GM23248 (cell line): Measurements from ENCODE around the gene STEAP3. TPM values are rescaled to one million over a fixed set of nuclear protein-coding genes. Genes with fewer than 3 reads are reported as not detected.

ENCODE experiments used
- DNase-seq: peaks from one replicate; pipeline ENCODE4 v3.0.0-alpha.2; 2015
- H2AFZ ChIP-seq: fragments of 200-600 bp; sonication (generic); 2 replicates; pipeline ENCODE4 v1.6.1; 2016; ENCODE audit warnings: antibody characterized with exemption
- H3F3A ChIP-seq: fragments of 200-600 bp; sonication (generic); 2 replicates; pipeline ENCODE4 v1.6.1; 2016; ENCODE audit warnings: mild to moderate bottlenecking, antibody characterized with exemption, mixed run types; ENCODE audit not compliant: insufficient read depth
- H3K27ac ChIP-seq: fragments of 200-600 bp; sonication (generic); 2 replicates; pipeline ENCODE4 v1.5.1; 2016; ENCODE audit warnings: mild to moderate bottlenecking
- H3K27me3 ChIP-seq: fragments of 200-600 bp; sonication (generic); replicated peaks from 2 replicates; pipeline ENCODE4 v1.6.1; 2016; ENCODE audit warnings: mild to moderate bottlenecking; ENCODE audit not compliant: insufficient read depth
- H3K36me3 ChIP-seq: fragments of 200-600 bp; sonication (generic); 2 replicates; pipeline ENCODE4 v1.6.1; 2016; ENCODE audit warnings: low read depth, mild to moderate bottlenecking
- H3K4me1 ChIP-seq: fragments of 200-600 bp; sonication (generic); 2 replicates; pipeline ENCODE4 v1.6.1; 2016; ENCODE audit warnings: mild to moderate bottlenecking; ENCODE audit not compliant: insufficient read depth
- H3K4me2 ChIP-seq: fragments of 200-600 bp; sonication (generic); one replicate; pipeline ENCODE4 v1.6.1; 2016; ENCODE audit warnings: mild to moderate bottlenecking; ENCODE audit not compliant: unreplicated experiment
- H3K4me3 ChIP-seq: fragments of 200-600 bp; sonication (generic); 2 replicates; pipeline ENCODE4 v1.5.1; 2016; ENCODE audit warnings: mild to moderate bottlenecking
- H3K79me2 ChIP-seq: fragments of 200-600 bp; sonication (generic); 2 replicates; pipeline ENCODE4 v1.6.1; 2016; ENCODE audit warnings: mild to moderate bottlenecking; ENCODE audit not compliant: insufficient read depth
- H3K9ac ChIP-seq: fragments of 200-600 bp; sonication (generic); 2 replicates; pipeline ENCODE4 v1.6.1; 2016; ENCODE audit warnings: mild to moderate bottlenecking
- H3K9me2 ChIP-seq: fragments of 200-600 bp; sonication (generic); 2 replicates; pipeline ENCODE4 v1.6.1; 2016; ENCODE audit warnings: mixed run types, mild to moderate bottlenecking, moderate library complexity; ENCODE audit not compliant: insufficient read depth
- H3K9me3 ChIP-seq: fragments of 200-600 bp; sonication (generic); one replicate; pipeline ENCODE4 v1.6.1; 2017; ENCODE audit warnings: low read depth
- H4K20me1 ChIP-seq: fragments of 200-600 bp; sonication (generic); 2 replicates; pipeline ENCODE4 v1.6.0; 2016; ENCODE audit not compliant: insufficient read depth
- EZH2 ChIP-seq: fragments of 200-600 bp; sonication (generic); IDR thresholded peaks from 2 replicates; pipeline ENCODE4 v1.6.1; 2018; ENCODE audit warnings: antibody characterized with exemption, mild to moderate bottlenecking; ENCODE audit not compliant: insufficient read depth, poor library complexity, severe bottlenecking
- EZH2phosphoT487 ChIP-seq: fragments of 200-600 bp; sonication (generic); IDR thresholded peaks from 2 replicates; pipeline ENCODE4 v1.6.1; 2018; ENCODE audit warnings: antibody characterized with exemption, moderate library complexity, mild to moderate bottlenecking, low read depth; ENCODE audit not compliant: insufficient read depth
- WGBS, 2 experiments: methylation state at CpG; one replicate each; pipeline ENCODE4 v1.1.6; 2015 to 2017; ENCODE audit warnings: low lambda C conversion rate in 2 of 2, low coverage in 1 of 2; ENCODE audit errors: missing lambda C conversion rate in 2 of 2; 5-methylcytosine and 5-hydroxymethylcytosine counted together
- in situ Hi-C: fragments of 300-500 bp; cut with MboI; formaldehyde crosslinking; loops from 2 replicates; pipeline ENCODE4 v1.15.0; 2020
- polyA plus RNA-seq: library from polyadenylated mRNA; unstranded; fragments of >200 nt; fragmentation: Nextera tagmentation; extraction: Ambion mirVana; gene quantifications from 2 replicates; pipeline ENCODE4 v1.2.1, GENCODE V29; 2016
- total RNA-seq: library from RNA; depleted of rRNA; stranded (reverse); fragments of >200 nt; shearing (Covaris generic); gene quantifications from 2 replicates; pipeline ENCODE4 v1.2.3, GENCODE V29; 2014

The STEAP3 gene
- total and polyA plus RNA-seq, 2 experiments from 2014 or later: 29.5 to 31.3 TPM

- H2AFZ ChIP-seq: peak overlapping the region; percentile 91
- H3F3A ChIP-seq: no peaks in the 10 kb centered on the region
- H3K9ac ChIP-seq: peak overlapping the region; percentile 75; the same call in 1 of the 2 replicates
- H3K4me1 ChIP-seq: no peaks in the 10 kb centered on the region
- no peaks in the 10 kb centered on the region for H3K9me2 ChIP-seq
- H3K9me3 ChIP-seq: no peaks in the 10 kb centered on the region
- H3K27ac ChIP-seq: no peak overlapping the region
- H3K79me2 ChIP-seq: 0 out of 2 replicates have a peak, but pooled peaks cover 8% of the 10 kb centered on the region
- no peaks in the 10 kb centered on the region for H3K27me3 ChIP-seq
- H4K20me1 ChIP-seq: no peaks in the 10 kb centered on the region
- H3K4me3 ChIP-seq: peak overlapping the region; percentile 82
- in situ Hi-C loops: no loop called here
- H3K36me3 ChIP-seq: no peaks in the 10 kb centered on the region
- H3K4me2 ChIP-seq: peak overlapping the region; percentile 84
- no peak for DNase-seq
- no peak for TF ChIP-seq EZH2
- TF ChIP-seq EZH2phosphoT487: no peak
- WGBS, 2 experiments: 70 to 72% methylated on average over 22 of the region's 22 CpGs
Measured at GRCh38 chr2:119222863-119223520, 642 bp upstream of the STEAP3 start.

DNA sequence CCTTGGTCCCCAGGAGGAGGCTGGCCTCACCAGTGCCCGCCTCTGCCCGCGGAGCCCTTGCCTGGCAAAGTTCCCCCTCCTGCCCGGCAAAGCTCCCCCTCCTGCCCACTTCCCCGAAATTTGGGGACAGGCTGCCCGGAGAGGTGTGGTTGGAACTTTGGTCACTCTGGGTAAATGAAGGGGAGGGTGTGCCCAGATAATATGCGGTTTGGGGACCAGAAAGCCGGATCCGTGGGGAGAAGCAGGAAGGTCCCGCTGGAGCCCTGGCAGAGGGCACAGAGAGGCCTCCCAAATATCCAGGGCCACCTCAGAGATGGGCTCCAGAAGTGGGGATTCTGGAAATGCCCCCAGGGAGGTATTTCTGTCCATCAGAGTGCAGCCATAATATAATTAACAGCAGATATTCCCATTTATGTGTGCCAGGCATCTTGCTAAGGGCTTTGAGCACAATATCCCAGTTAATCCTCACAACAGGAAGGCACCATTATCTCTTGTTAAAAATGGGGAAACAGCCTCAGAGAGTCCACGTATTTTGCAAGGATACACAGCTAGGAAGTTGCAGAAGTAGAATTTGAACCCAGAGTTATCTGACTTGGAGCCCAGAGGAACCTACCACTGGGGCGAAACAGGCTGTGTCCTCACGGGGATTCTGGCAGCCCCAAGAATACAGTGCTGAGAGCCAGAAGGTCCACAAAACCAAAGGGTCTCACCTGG lies 914 bp downstream of the STEAP3 start:
- 15 to 17% methylated on average over 13 of the region's 13 CpGs for WGBS, 2 experiments
- TF ChIP-seq EZH2 (no peak), EZH2phosphoT487 (no peak)
- H2AFZ ChIP-seq: peak overlapping the region; percentile 91
- no peaks in the 10 kb centered on the region for H3K36me3 ChIP-seq
- H3K4me2 ChIP-seq: peak overlapping the region; percentile 84
- H3K9ac ChIP-seq: peak overlapping the region; percentile 75
- H3F3A ChIP-seq: no peaks in the 10 kb centered on the region
- no peak for DNase-seq
- no peaks in the 10 kb centered on the region for H4K20me1 ChIP-seq
- H3K9me3 ChIP-seq: no peaks in the 10 kb centered on the region
- H3K27me3 ChIP-seq: no peaks in the 10 kb centered on the region
- H3K4me1 ChIP-seq: no peaks in the 10 kb centered on the region
- no peaks in the 10 kb centered on the region for H3K9me2 ChIP-seq
- no peak overlapping the region for H3K27ac ChIP-seq
- H3K4me3 ChIP-seq: peak overlapping the region; percentile 82
- H3K79me2 ChIP-seq: 0 out of 2 replicates have a peak, but pooled peaks cover 8% of the 10 kb centered on the region
- in situ Hi-C loops: no loop called here

DNA sequence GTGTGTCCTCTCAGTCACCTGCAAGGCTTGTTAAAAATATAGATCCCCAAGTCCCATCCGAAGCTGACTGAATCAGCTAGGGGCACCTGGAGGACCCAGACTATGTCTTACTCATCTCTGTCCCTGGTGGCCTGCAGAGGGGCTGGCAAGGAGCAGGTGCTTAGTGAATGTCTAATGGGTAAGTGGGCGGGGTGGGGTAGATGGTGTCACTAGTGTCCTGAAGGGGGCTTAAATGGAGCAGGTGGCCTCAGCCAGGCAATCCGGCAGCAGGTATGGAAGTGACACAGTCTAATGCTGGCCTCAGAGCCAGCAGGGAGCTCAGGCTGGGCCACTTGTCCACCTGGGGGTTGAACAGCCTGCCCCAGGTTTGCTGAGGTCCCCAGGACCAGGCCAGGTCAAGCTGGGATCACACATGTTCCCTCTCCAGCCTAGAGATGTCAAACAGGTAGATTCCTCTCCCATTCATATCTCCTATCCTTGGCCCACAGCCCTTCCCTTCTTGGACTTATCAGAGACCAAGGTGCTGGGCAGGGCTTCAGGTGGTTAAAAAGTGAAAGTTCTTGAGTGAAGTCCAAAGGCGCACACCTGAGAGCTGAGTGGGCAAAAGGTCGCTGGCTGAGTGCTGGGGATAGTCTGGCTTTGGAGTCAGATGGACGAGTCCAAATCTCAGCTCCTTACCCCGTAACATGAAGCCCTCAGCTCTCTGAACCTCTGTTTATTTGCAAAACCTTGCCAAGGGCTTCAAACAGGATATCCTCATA lies 1.7 kb downstream of the STEAP3 start:
- no peak for DNase-seq
- no peaks in the 10 kb centered on the region; the same call in 1 of the 2 replicates for H3K4me1 ChIP-seq
- WGBS, 2 experiments: 88 to 93% methylated on average over 7 of the region's 7 CpGs
- in situ Hi-C loops: no loop called here
- 0 out of 2 replicates have a peak overlapping the region, but pooled peaks have one; percentile 82 for H3K4me3 ChIP-seq
- no peak overlapping the region for H3K27ac ChIP-seq
- H3F3A ChIP-seq: peaks cover 5% of the 10 kb centered on the region
- TF ChIP-seq EZH2phosphoT487 (no peak), EZH2 (no peak)
- no peaks in the 10 kb centered on the region for H3K36me3 ChIP-seq
- H3K9ac ChIP-seq: no peak overlapping the region
- 0 out of 2 replicates have a peak, but pooled peaks cover 8% of the 10 kb centered on the region for H3K79me2 ChIP-seq
- no peak overlapping the region for H2AFZ ChIP-seq
- H3K9me3 ChIP-seq: no peaks in the 10 kb centered on the region
- no peak overlapping the region for H3K4me2 ChIP-seq
- H3K27me3 ChIP-seq: no peaks in the 10 kb centered on the region
- H3K9me2 ChIP-seq: no peaks in the 10 kb centered on the region
- no peaks in the 10 kb centered on the region for H4K20me1 ChIP-seq

GRCh38 chr2:119225926-119226325 lies 2.3 kb downstream of the STEAP3 start:
- Histone ChIP-seq H3K4me3 (no peak overlapping the region), H3K79me2 (0 out of 2 replicates have a peak, but pooled peaks cover 8% of the 10 kb centered on the region), H3K4me1 (peaks cover 3% of the 10 kb centered on the region), H4K20me1 (no peaks in the 10 kb centered on the region), H3K4me2 (no peak overlapping the region), H3K36me3 (no peaks in the 10 kb centered on the region), H3K27ac (no peak overlapping the region), H3K9me3 (no peaks in the 10 kb centered on the region), H3F3A (peaks cover 11% of the 10 kb centered on the region), H2AFZ (no peak overlapping the region), H3K9me2 (no peaks in the 10 kb centered on the region), H3K9ac (no peak overlapping the region), H3K27me3 (no peaks in the 10 kb centered on the region)
- DNase-seq: no peak
- in situ Hi-C loops: no loop called here
- TF ChIP-seq EZH2 (no peak), EZH2phosphoT487 (no peak)
- 94 to 98% methylated on average over 9 of the region's 9 CpGs for WGBS, 2 experiments
